NB4 (cell line): Measurements from ENCODE around the gene CCDC97.

ENCODE experiments used
- POLR2A ChIP-seq: IDR thresholded peaks from 2 replicates; pipeline ENCODE4 v1.6.1; 2011; ENCODE audit warnings: mild to moderate bottlenecking; ENCODE audit not compliant: insufficient read length; ENCODE audit errors: extremely low read depth
- TF ChIP-seq, protein P1 (sequence below): IDR thresholded peaks from one replicate; pipeline ENCODE4 v1.5.1; 2012; ENCODE audit warnings: low read depth, low read length

DNA sequence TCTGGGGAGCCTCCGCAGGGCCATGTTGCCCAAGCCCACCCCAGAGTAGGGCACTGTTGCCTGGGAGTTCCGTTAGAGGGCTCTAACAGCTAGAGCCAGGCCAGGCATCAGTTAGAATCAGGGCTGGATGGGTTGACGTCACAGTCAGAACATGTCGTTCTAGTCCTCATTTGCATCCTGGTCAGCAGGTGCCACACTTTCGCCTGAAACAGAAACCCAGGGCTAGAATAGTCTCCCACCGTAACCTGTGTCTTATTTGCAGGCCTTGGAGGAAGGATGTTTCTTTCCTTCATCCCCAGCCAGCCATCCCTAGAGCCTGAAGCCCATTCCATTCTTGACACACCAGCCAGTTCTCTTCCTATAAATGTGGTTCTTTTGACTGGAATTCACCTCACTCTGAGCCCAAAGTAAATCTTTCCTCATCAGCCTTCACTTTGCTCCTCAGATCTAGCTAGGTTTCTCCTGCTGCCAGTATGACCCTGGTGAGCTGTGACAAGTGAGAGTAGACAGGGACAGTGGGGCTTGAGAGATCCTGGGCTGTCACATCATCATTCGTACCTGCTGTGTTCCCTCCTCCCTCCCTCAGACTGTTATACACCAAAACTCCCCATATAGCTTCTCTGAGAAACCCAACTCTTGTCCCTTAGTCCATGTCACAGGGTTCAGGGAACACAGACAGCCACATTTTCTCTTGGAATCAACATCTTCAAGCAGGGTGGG is 12.2 kb upstream of the CCDC97 start:
- TF ChIP-seq, protein P1, sequence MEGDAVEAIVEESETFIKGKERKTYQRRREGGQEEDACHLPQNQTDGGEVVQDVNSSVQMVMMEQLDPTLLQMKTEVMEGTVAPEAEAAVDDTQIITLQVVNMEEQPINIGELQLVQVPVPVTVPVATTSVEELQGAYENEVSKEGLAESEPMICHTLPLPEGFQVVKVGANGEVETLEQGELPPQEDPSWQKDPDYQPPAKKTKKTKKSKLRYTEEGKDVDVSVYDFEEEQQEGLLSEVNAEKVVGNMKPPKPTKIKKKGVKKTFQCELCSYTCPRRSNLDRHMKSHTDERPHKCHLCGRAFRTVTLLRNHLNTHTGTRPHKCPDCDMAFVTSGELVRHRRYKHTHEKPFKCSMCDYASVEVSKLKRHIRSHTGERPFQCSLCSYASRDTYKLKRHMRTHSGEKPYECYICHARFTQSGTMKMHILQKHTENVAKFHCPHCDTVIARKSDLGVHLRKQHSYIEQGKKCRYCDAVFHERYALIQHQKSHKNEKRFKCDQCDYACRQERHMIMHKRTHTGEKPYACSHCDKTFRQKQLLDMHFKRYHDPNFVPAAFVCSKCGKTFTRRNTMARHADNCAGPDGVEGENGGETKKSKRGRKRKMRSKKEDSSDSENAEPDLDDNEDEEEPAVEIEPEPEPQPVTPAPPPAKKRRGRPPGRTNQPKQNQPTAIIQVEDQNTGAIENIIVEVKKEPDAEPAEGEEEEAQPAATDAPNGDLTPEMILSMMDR = no peak
- no peak for TF ChIP-seq POLR2A
